Adipocyte (in vitro differentiated cells): ENCODE measurements around the gene CNTF.

Experiments used
- DNase-seq: peaks from one replicate; pipeline ENCODE4 v3.0.0-alpha.2; 2015; ENCODE audit warnings: low read depth
- H3K27me3 ChIP-seq: replicated peaks from 2 replicates; pipeline ENCODE4 v1.7.0; 2013; ENCODE audit warnings: mild to moderate bottlenecking, low read length, moderate library complexity; ENCODE audit not compliant: control insufficient read depth, insufficient read depth
- H3K36me3 ChIP-seq: 2 replicates; pipeline ENCODE4 v1.7.0; 2013; ENCODE audit warnings: low read length, mild to moderate bottlenecking, moderate library complexity; ENCODE audit not compliant: control insufficient read depth, insufficient read depth, severe bottlenecking
- H3K4me1 ChIP-seq: 2 replicates; pipeline ENCODE4 v1.7.0; 2013; ENCODE audit warnings: mild to moderate bottlenecking, low read length, moderate library complexity; ENCODE audit not compliant: control insufficient read depth, insufficient read depth
- H3K4me3 ChIP-seq: 2 replicates; pipeline ENCODE4 v1.7.0; 2013; ENCODE audit warnings: mild to moderate bottlenecking, low read length, moderate library complexity
- H3K9ac ChIP-seq: 2 replicates; pipeline ENCODE4 v1.7.0; 2013; ENCODE audit warnings: mild to moderate bottlenecking, low read length, moderate library complexity
- H3K9me3 ChIP-seq: 2 replicates; pipeline ENCODE4 v1.7.0; 2013; ENCODE audit warnings: mild to moderate bottlenecking, low read length, moderate library complexity; ENCODE audit not compliant: control insufficient read depth

Gene CNTF

DNA sequence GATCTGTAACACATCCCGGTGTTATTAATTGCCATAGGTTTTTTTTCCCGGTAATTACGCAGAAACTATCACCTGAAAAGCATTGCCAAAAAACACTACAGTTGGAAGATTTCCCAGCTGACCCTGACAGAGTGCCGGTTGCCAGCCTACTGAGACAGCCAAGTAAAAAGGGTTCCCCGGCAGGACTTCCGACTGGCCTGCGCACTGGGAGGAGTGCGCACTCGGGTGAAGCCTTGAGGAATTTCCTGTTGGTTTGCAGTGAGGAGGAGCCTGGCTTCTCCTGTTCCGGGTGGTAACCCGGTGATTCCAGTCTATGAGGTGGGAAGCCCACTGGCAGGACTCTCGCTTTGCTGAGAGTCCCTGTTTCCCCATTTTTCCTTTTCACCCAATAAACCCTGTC, 52.1 kb downstream of the CNTF start:
- H3K9me3 ChIP-seq: no peaks in the 10 kb centered on the region
- H3K27me3 ChIP-seq: no peaks in the 10 kb centered on the region
- no peak overlapping the region for H3K4me3 ChIP-seq
- no peaks in the 10 kb centered on the region for H3K4me1 ChIP-seq
- DNase-seq: no peak
- H3K9ac ChIP-seq: no peak overlapping the region
- no peaks in the 10 kb centered on the region for H3K36me3 ChIP-seq
